Liver (tissue), 3 donors: ENCODE data around the gene STRN.

Experiments
- CTCF ChIP-seq: fragments of 150-350 bp; IDR thresholded peaks from 2 replicates; pipeline ENCODE4 v1.5.1; 2017; ENCODE audit warnings: improper control_type of control experiment, low read depth, low read length; ENCODE audit not compliant: missing input control
- FOXA1 ChIP-seq: IDR thresholded peaks from 2 replicates; pipeline ENCODE4 v1.6.1; 2016; ENCODE audit warnings: antibody characterized with exemption
- GABPA ChIP-seq, 2 donors: IDR thresholded peaks in 1 of 2; conservative IDR thresholded peaks in 1 of 2; 2 replicates each; pipeline ENCODE4 v1.6.1; 2016; ENCODE audit warnings: antibody characterized with exemption in 2 of 2, mild to moderate bottlenecking in 1 of 2, moderate library complexity in 1 of 2
- HNF4A ChIP-seq, 2 donors: conservative IDR thresholded peaks; 2 replicates each; pipeline ENCODE4 v1.6.1; 2016; ENCODE audit warnings: antibody characterized with exemption in 2 of 2, mild to moderate bottlenecking in 2 of 2
- JUND ChIP-seq, 2 donors: IDR thresholded peaks; 2 replicates each; pipeline ENCODE4 v1.6.1; 2016; ENCODE audit warnings: antibody characterized with exemption in 2 of 2
- MAX ChIP-seq: IDR thresholded peaks from 2 replicates; pipeline ENCODE4 v1.6.1; 2016; ENCODE audit warnings: antibody characterized with exemption
- RAD21 ChIP-seq, 2 donors: IDR thresholded peaks; 2 replicates each; pipeline ENCODE4 v1.6.1; 2016; ENCODE audit warnings: antibody characterized with exemption in 2 of 2, mild to moderate bottlenecking in 2 of 2
- REST ChIP-seq: IDR thresholded peaks from 2 replicates; pipeline ENCODE4 v1.6.1; 2016; ENCODE audit warnings: antibody characterized with exemption, mild to moderate bottlenecking
- YY1 ChIP-seq: IDR thresholded peaks from 2 replicates; pipeline ENCODE4 v1.6.1; 2016; ENCODE audit warnings: antibody characterized with exemption, mild to moderate bottlenecking
- donor health status: healthy.
- donor health status: healthy.

GRCh38 chr2:36878429-36878828 is 87.9 kb downstream of the STRN start:
- TF ChIP-seq CTCF (no peak), FOXA1 (no peak), REST (no peak), JUND (IDR thresholded peaks at IDR 0.05) (no peak), GABPA (IDR thresholded peaks at IDR 0.05 in 1 of 2, conservative IDR thresholded peaks at IDR 0.05 in 1 of 2) (no peak), YY1 (no peak), MAX (no peak), RAD21 (IDR thresholded peaks at IDR 0.05) (no peak), HNF4A (conservative IDR thresholded peaks at IDR 0.05) (no peak)
